Measurements from ENCODE around the gene ZBTB33.

Gene ZBTB33

DNA sequence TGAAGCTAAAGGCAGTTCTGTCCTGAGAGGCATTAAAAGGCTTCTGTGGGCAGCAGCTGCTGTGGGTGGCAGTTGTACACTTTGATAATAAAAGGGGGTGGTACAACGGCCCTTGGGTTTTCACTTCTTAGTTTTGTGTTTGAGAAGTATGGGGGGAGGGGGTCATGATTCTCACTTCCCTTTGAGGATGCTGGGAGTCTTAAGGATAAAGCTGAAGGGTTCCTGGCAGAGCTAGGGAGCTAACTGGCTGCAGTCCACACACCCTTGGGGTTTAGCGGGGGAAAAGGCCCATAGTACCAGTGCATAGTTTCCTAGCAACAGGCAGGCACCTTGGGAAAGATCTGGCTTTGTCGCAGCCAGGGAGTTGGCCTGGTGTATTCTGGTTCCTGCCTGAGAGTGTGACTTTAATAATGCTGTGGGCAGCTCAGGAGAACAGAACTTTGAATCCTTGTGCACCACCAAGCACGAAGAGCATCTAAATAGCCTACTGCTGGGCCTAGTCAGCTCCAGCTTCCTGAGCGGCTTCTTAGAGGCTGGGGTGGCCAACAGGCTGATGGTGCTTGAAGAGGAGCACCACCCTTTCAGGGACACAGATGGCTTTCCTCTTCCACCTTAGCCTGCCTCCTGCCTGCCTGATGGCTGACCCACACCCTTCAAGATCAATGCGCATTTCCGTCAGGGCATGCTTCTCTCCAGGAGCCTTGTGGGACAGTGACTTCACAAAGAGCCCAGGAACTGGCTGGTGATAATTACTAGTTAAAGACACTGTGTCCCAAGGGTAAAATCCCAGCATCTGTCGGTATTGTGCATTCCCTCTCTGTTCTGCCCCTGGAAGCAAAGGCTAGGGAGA is 12.5 kb downstream of the ZBTB33 start:
- peak in 41 of 58 donors; percentile 0 to 52 (median 11) for DNase-seq

DNA sequence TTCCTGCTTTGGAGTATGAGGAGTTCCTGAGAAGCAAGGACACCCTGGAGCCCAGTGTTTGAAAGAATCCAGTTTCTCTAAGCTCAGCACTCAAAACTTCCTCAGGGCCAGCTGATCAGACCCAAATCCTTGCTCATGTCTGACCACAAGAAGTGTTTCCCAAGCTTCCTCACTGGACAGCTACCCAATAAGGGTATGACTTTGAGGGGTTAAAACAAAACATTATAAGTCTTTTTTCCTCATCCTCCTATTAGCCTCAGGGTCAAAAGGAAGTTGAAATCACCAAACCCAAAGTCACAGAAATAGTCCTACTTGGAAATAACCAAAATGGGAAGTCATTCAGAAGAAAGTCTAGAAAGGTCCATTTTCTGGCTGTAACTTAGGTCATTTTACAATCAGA is 13.7 kb downstream of the ZBTB33 start:
- no peak for DNase-seq

DNA sequence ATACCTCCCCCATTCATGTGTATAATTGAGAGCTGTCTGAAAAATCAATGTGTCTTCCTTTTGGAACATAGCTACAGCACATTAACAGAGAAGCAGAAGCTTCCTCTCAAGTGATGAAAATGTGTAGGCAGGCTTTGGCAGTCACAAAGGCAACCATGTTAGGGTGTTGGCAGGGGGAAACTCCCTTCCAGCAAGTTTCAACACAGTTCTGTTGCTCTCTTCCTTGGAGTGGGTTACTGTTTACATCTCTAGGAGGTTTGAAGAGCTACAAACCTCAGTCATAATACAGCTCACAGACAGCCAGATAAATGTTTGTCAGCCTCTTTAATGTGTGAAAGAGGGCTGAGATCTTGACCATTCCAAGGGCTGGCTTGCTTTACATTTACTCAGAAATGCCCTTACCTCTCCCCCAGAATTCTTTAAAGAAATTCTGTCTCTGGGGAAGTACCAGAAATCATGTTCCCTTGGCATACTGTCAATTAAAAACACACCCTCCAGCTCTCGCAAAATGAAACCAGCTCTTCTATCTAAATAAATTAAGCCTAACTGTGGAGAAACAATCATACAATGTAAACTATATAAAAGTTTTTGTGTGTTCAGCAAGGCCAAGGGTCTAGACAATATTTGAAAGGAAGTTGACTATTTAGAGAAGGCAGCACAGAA is 18.9 kb downstream of the ZBTB33 start:
- DNase-seq = peak in 8 of 58 donors; percentile 0 to 43 (median 2)

DNA sequence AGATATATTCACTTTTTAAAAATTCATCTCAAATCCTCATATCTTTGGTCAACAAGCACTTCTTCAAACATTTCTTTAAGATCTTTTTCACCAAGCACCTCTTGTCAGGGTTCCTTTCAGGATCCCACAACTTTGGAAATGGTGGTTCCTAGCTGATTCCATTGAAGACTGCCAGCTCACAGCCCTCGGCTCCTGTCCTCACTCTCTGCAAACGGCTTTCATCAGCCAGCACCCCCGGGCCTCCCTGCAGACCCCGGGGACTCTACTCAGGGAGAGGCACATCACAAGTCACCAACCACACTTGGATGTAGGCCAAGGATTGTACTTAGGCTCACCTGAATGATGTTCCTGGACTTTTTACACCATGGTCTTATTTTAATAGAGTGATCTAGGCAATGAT is 20.0 kb downstream of the ZBTB33 start:
- DNase-seq = no peak

DNA sequence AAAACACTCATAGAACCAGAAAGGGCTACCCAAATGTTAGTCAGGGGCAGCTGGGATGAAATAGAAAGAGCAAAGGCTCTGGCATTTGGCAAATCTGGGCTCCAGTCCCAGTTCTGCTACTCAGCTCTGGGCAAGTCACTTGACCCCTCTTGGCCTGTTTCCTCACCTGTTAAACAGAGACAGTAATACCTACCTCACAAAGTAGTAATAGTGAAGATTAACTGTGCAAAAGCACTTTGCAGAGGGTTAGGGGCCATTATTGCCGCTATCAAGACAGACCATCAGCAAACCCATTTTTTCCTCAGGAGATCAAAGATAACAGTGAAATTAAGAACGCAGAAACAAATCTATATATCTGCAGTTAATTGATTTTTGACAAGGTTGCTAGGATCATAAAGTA is 20.6 kb downstream of the ZBTB33 start:
- DNase-seq = peak in 1 of 58 donors; percentile 3

DNA sequence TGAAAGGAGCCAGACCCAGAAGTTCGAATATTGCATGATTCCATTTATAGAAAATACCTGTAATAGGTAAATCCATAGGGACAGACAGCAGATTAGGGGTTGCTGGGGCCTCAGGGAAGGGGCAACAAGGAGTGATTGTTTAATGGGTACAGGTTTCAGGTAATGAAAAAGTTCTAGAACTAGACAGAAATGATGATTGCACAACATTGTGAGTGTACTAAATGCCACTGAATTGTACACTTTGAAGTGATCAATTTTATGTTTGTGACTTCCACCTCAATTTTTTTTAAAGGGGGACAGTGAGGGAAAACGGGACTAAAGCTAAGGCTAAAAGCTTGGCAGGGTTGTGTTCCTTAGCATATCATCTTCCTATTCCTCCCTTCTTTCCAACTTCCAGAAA is 23.5 kb downstream of the ZBTB33 start:
- DNase-seq = no peak

DNA sequence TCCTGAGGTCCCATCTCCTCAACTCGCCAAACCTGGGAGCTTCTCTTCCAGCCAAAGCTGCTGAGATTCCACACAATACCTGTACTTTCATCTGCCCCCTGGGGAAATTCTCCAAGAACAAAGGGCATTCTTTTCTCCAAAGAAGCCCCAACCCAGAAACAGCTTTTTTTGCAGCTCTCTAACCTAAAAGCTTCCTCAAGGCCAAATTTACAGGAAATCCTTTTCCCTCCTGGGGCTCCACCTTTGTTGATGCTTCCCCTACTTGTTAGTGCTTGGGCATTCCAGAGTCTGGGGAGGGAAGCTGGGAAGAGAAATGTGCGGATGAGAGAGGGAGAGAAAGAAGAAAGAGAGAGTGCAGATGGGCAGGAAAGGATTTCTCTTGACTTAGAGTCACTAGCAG is 24.3 kb downstream of the ZBTB33 start:
- DNase-seq = no peak

DNA sequence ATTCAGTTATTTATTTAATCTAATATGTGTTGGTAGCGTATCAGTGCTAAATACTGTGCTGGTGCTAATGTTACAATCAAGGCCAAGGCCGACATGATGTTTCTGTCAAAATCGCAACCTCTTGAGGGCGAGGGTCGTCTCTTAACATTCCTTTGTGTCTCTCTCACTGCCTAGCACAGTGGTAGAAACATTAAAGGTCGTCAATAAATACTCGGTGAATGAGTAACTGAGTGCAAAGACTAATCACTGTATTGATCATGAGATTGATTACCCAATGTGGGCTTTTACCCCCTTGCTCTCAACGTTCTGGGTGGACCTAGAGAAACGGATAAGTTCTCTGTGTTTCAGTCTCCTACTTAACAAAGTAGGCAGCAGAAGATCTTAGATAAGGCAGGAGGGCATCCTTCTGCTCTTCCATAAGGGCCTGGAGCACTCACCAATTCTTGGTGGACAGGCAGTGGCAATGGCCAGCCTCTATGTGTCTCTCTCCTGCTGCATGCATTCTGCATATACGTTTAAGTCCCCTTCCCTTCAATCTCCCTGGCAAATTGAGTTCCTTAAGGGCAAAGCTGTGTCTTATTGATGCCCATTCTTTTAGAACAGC is 30.5 kb downstream of the ZBTB33 start:
- no peak for DNase-seq

DNA sequence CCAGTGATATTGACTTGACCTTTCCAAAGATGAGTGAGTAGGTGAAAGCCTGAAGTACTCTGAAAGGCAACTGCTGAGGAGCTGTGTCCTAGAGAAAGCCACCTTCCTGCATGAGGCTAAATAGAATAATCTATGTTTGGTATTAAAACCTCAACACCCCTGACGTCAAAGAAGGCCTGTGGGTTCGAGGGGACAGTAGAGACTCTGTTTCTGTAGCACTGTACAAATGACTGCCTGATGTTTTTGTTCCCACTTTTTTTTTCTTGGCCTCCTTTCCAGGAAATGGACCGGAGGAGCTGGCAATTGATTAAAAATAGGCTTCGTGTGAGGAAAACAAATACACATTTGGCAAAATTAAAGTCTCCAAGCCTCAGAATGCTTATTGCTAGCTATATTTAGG is 31.1 kb downstream of the ZBTB33 start:
- DNase-seq = no peak

DNA sequence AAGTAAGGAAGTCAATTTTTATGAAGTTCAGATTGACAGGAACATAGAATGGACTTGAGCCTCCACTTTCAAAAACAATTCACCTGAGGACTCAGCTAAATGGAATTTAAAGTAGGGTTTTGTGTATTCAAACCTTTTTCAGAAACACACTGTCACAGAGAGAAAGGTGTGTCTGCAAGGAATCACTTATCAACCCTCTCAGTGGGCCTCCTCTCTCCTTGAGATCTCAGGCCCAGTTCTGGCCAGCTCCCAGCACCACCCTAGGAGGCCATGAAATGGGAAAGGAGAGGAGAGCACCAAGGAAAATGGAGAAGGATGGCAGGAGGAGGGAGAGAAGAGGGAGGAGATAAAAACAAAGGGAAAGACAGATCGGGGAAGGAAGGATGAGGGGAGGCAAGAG is 32.1 kb downstream of the ZBTB33 start:
- no peak for DNase-seq

DNA sequence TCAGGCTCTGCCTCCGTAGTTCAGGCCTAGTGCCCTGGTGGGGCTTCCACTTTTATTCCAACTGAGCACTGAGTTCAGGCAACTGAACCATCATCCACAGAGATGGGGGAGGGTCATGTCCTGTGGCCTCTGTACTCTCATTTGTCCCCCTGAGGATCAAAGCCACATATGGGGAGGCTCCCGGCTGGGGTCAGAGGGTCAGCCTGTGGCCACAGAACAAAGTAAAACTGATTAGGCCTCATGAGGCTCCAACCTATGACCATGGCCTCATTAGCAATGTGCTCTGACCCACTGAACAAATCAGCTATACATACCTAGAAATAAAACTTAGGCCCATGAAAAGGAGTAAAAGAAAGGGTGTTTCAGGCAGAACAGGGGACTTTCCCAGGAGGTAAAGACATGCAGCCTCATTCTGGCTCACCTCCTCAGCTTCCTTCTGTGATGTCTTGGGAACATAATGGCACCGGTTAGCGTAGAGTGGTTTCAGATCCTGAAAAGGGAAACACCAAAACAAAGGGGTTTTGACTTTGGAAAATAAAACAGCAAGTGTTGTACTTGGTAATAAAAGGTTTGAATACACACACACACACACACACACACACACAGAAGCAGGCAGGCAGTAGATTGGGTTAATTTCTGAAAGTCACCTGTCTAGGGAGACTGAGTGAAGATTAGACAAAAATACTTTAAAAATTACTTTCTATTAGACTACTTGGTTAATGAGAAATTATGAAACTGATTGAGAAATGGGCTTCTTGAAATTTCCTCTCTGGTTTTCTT is 36.3 kb downstream of the ZBTB33 start:
- no peak for DNase-seq

DNA sequence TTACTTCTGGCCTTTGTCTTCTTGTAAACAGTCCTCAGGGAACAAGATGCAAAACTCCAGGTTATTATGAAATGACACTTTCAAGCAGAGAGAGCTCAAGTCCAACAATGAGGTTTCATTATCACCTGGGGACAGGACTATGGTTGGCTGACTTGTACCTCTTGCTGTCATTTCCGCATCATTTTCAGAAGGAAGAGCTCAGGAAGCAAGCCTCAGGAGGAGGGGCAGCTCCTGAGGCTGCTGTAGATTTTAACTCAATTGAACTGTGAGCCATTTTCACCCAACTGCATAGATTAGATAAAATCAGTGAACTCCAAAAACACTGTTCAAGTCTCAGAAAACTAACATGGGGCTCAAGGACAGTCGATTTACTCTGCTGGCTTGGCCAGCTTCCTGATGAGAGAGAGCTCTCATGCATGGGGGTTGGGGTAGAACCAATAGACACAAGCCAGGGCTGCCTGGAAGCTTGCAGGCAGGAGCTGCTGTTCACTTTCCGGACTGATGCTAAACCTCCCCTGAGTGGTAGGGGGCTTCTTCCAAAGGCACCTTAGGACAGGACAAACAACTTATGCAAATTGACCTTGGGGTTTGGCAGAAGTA is 37.0 kb downstream of the ZBTB33 start:
- DNase-seq = no peak

DNA sequence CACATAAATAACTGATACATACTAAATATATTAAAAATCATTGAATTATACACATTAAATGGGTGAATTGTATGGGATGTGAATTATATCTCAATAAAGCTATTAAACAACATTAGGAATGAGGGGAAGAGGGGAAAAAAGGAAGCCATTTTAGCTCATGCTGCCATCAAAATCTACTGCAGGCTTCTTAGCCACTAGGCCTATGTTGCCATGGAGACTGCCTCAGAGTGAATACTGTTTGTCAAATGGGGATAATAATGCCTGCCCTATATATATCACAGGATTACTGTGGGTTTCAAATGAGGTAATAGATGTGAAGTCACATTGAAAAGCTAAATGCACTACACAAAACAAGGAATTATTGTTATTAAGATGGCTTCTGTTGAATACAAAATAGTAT is 39.5 kb downstream of the ZBTB33 start:
- no peak for DNase-seq

DNA sequence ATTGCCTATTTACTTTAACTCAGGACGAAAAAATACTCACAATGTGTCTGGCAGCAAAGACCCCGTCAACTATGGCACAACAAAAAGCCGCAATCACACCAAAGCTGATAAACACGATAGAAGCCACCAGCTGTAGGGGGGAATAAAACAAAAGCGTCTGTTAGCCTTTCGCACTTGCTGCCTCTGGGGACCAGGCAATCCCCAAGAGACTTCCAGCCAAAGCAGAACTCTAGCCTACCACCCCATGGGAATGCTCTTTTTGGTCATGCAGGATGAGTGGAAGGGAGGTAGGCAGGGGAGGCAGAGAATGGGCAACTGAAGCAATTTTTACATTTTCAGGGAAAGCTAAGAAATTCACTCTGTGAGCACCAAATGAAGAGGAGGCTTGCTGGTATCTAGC is 40.6 kb downstream of the ZBTB33 start:
- no peak for DNase-seq

DNA sequence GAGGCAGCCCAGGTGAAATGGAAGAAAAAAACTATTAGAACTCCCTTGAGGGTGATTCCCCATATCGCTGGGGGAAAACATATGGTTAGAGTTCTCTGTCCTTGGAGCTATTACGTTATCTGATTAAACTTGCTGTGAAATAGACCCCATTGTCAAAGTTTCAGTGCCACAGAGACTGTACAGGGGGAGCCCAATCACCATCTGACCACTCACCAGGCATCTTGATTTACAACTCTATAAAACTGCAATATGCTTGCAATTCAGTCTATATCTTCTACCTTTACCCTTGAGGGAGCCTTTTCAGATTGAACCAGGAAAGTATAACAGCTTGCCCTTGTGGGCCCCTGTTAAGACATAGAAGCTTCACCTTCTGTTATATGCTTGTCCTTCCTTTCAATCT is 42.4 kb downstream of the ZBTB33 start:
- no peak for DNase-seq

DNA sequence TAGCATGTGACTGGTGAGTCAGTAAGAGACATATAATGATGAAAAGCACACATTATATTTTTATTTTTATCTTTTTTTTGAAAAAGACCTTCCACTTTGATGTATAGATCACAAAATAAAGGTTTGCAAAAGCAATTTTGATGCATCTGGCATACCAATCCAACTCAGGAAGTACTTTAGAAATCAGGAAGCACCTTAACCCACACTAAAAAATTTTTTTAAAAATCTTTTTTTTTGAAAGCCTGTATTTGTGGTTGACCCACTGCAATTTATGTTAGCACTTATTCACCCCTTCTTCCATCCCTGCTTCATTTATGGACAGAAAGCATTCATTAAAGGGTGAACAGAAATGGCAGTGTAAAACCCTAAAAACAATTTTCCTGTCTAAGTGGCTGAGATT is 44.0 kb downstream of the ZBTB33 start:
- DNase-seq = no peak

DNA sequence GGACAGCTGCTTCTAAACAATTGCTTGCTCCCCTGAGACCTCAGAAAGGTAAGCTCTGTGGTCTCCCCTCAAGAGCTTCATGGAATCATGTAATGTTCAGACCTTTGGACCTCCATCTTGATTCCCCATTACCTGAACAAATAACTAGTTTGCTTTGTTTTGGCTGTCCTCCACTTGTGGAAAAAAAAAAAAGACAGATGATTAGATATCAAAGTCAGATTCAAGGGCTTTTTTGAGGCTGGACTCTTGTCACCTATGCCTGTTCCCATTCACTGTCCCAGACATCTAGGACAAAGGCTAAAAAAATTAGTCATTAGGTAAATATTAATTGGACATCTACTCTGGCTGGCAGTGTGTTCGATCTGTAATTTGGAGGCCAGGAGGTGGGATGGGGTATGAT is 47.3 kb downstream of the ZBTB33 start:
- no peak for DNase-seq

DNA sequence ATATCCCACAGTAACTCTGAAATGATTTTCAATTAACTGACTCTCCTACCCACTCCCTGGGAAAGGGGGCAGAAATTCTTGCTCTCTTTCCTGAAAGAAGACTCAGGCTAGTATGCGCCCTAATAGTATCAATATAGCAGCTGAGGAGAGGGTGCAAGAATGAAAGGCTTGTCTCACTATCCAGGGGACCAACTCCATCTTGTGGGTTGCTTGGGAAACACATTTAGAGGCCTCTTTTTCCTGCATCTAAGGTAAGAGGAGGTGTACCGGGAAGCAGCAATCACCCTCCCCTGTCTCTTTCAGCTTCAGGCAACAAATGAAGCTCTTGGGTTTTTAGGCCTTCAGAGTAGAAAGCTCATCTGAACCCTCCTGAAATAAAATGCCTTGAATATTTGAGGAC is 49.3 kb downstream of the ZBTB33 start:
- DNase-seq = no peak

DNA sequence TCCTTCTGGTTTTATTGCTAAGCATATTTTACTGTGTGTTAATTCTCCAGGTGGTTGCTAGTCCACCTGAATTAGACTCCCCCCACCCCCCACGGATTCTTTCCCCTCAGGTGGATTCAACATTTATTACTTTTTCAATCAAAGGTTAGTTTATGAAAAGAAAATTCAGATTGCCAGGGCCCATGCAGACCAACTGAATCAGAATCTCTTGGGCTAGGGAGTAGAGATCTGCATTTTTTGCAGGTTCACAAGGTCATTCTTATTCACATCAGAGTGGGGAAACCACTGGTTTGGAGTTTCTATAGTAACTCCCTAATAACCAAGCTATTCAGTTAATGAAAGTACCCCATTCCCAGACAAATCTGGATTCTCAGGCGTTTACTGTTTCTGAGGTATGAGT is 50.9 kb downstream of the ZBTB33 start:
- DNase-seq = no peak

DNA sequence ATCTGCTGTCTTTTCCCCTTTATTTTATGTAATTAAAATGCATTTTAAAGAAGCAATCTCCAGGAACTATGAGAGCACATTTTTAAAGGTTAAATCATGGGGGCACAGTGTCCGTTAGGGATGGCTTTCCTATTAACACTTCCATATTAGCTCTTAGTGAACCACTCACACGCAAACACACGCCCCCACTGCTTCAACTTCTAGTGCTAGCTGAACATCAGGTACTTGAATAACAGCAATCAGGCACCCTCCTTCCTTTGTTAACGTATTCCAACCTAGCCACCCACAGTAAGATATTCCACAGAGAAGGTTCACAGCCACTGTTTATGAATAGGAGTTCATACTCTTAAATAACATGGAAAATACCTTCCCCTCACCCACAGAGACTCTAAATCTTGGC is 51.3 kb downstream of the ZBTB33 start:
- no peak for DNase-seq

DNA sequence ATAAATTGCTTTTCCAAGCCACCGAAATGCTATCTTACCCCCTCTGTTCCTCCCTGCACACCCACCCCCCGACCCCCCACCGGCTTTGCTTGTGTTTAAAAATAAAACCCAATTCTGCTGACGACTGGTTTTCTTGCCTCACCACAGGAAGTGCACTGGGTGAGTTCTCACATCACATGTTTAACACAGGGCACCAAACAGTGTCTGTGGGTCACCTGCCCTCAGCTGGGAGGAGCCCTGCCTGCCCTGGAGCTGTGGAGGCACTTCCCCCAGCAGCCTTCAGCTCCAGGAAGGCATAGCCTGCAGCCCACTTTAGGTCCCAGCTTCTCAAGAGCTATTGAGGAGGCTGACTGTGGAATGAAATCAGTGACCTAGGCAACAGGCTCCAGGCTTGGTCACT is 51.8 kb downstream of the ZBTB33 start:
- DNase-seq = peak in 4 of 58 donors; percentile 1 to 9 (median 2)
